Sigmoid colon (tissue), 7 donors: ENCODE results near the gene CAMTA1. TPM values are rescaled to one million over a fixed set of nuclear protein-coding genes. Genes with fewer than 3 reads are reported as not detected.
"Not testable (repeated sequence)": the region's sequence is repeated elsewhere in the genome, so short reads cannot be mapped to it uniquely, and the experiment has no call there.

Source experiments
- DNase-seq: peaks from one replicate; pipeline ENCODE4 v3.0.0-alpha.2; 2019
- H3K27ac ChIP-seq, 4 donors: fragments of 200-600 bp; sonication (generic); one replicate each; pipeline ENCODE4 v1.5.1; 2016 to 2019; ENCODE audit warnings: mild to moderate bottlenecking in 1 of 4
- H3K27me3 ChIP-seq, 3 donors: fragments of 200-600 bp; sonication (generic); one replicate each; pipeline ENCODE4 v1.5.1; 2019; ENCODE audit warnings: mild to moderate bottlenecking in 1 of 3
- H3K36me3 ChIP-seq, 4 donors: fragments of 200-600 bp; sonication (generic); one replicate each; pipeline ENCODE4 v1.5.1; 2016 to 2019
- H3K4me1 ChIP-seq, 4 donors: fragments of 200-600 bp; sonication (generic); one replicate each; pipeline ENCODE4 v1.5.1; 2017 to 2019
- H3K4me3 ChIP-seq, 4 donors: fragments of 200-600 bp; sonication (generic); one replicate each; pipeline ENCODE4 v1.5.1; 2017 to 2019; ENCODE audit warnings: mild to moderate bottlenecking in 2 of 4, moderate library complexity in 1 of 4
- H3K9me3 ChIP-seq, 4 donors: fragments of 200-600 bp in 3 of 4; sonication (generic) in 3 of 4; one replicate each; pipeline versions ENCODE4 v1.5.1 to v1.6.1; 2013 to 2019
- CTCF ChIP-seq, 4 experiments: fragments of 450-650 bp in 3 of 4; fragments of 200-600 bp in 1 of 4; IDR thresholded peaks; one replicate each; pipeline ENCODE4 v1.5.1; 2016 to 2019; ENCODE audit warnings: antibody characterized with exemption in 4 of 4, mild to moderate bottlenecking in 3 of 4, moderate library complexity in 2 of 4
- EP300 ChIP-seq, 4 donors: sonication (generic); formaldehyde crosslinking; IDR thresholded peaks; one replicate each; pipeline ENCODE4 v1.6.1; 2017; ENCODE audit warnings: antibody characterized with exemption in 4 of 4
- POLR2A ChIP-seq, 2 donors: fragments of 450-650 bp; IDR thresholded peaks; one replicate each; pipeline ENCODE4 v1.6.1; 2016; ENCODE audit warnings: antibody characterized with exemption in 2 of 2, mild to moderate bottlenecking in 2 of 2, moderate library complexity in 2 of 2
- POLR2AphosphoS5 ChIP-seq, 4 donors: sonication (generic); formaldehyde crosslinking; IDR thresholded peaks; one replicate each; pipeline ENCODE4 v1.6.1; 2017; ENCODE audit warnings: antibody characterized with exemption in 4 of 4
- whole genome bisulfite sequencing, 2 donors: extraction: QIAGEN DNeasy Blood & Tissue Kit; methylation state at CpG; one replicate each; pipeline ENCODE4 v1.1.7; 2013; 5-methylcytosine and 5-hydroxymethylcytosine counted together
- intact Hi-C: fragments of 100-400 bp; cut with DNase I; formaldehyde crosslinking; loops from one replicate; pipeline ENCODE4 v1.15.1; 2023
- polyA plus RNA-seq, 3 donors: library from polyadenylated mRNA; stranded (reverse); fragments of 200-250 nt; gene quantifications; one replicate each; pipeline ENCODE4 v1.2.3, GENCODE V29; 2013
- total RNA-seq, 4 donors: library from RNA; depleted of rRNA; stranded (reverse); fragments of >200 nt; gene quantifications; one replicate each; pipeline ENCODE4 v1.1.0, GENCODE V29; 2016
- donor health status: healthy with polysubstance abuse.
- donor health status: Bipolar disorder and iron deficiency.
- donor health status: healthy.

CAMTA1 gene
- total RNA-seq (100 to 1,000 TPM; 153 to 178 (median 168) TPM), polyA plus RNA-seq (100 to 1,000 TPM in 2 of 3 donors, 10 to 100 TPM in 1; 97.9 to 196 (median 181) TPM)

GRCh38 chr1:6785318-6785727 is at the start of gene CAMTA1:
CAMTA1 (plus strand) TSS chr1:6785454; CDS start chr1:6785531, 77 bp downstream.
- intact Hi-C loops, result loop anchor here (2.0 to 10.0 kb wide), 3 partner anchors 43 to 171 kb away; partner anchors contain the start of gene PHF13
- Histone ChIP-seq H3K27me3 (no peaks in the 10 kb centered on the region), H3K4me1 (peaks cover 0 to 40% (median 37%) of the 10 kb centered on the region in 4 donors), H3K9me3 (no peaks in the 10 kb centered on the region), H3K4me3 (peak within 1 kb of the TSS; percentile 79 to 97 (median 90)), H3K36me3 (no peaks in the 10 kb centered on the region), H3K27ac (peak within 1 kb of the TSS; percentile 97 to 100 (median 98))
- WGBS, 2 donors, result 1% methylated on average over 69 of the region's 69 CpGs
- TF ChIP-seq POLR2AphosphoS5 (IDR thresholded peaks at IDR 0.05), result peak in 2 of 4 donors; percentile 62 to 64
- TF ChIP-seq CTCF (IDR thresholded peaks at IDR 0.05), result no peak
- DNase-seq, result no peak

GRCh38 chr1:6738987-6739676 is 46.1 kb upstream of the CAMTA1 start:
- WGBS, 2 donors, result 81 to 87% methylated on average over 30 of the region's 30 CpGs
- Histone ChIP-seq H3K27ac (no peak overlapping the region), H3K27me3 (no peaks in the 10 kb centered on the region), H3K4me3 (no peak overlapping the region), H3K36me3 (no peaks in the 10 kb centered on the region), H3K4me1 (peaks cover 0 to 14% (median 14%) of the 10 kb centered on the region in 4 donors), H3K9me3 (no peaks in the 10 kb centered on the region)
- TF ChIP-seq CTCF (IDR thresholded peaks at IDR 0.05), result no peak
- TF ChIP-seq POLR2A (IDR thresholded peaks at IDR 0.05), result no peak
- no peak for TF ChIP-seq POLR2AphosphoS5 (IDR thresholded peaks at IDR 0.05)
- TF ChIP-seq EP300 (IDR thresholded peaks at IDR 0.05), result no peak
- intact Hi-C loops, result no loop called here
- no peak for DNase-seq

GRCh38 chr1:6742676-6743188 is 42.5 kb upstream of the CAMTA1 start:
- not testable (repeated sequence) for DNase-seq, H3K4me3 ChIP-seq, H3K36me3 ChIP-seq, H3K9me3 ChIP-seq, H3K27me3 ChIP-seq
- Histone ChIP-seq H3K27ac (peak overlapping the region; percentile 70 to 89 (median 83)), H3K4me1 (peaks cover 0 to 20% (median 17%) of the 10 kb centered on the region in 4 donors)
- WGBS, 2 donors, result 69 to 75% methylated on average over 7 of the region's 7 CpGs
- intact Hi-C loops, result loop anchor here (2.0 kb wide), 1 partner anchor 42 kb away; the partner anchor contains the start of gene CAMTA1

- 45 to 80% methylated on average over 20 of the region's 20 CpGs for WGBS, 2 donors
- H3K27me3 ChIP-seq, result no peaks in the 10 kb centered on the region
- peak overlapping the region; percentile 70 to 89 (median 83) for H3K27ac ChIP-seq
- peaks cover 0 to 20% (median 17%) of the 10 kb centered on the region in 4 donors for H3K4me1 ChIP-seq
- TF ChIP-seq CTCF (IDR thresholded peaks at IDR 0.05) (no peak), POLR2AphosphoS5 (IDR thresholded peaks at IDR 0.05) (peak; percentile 28 to 61 (median 37))
- DNase-seq, result peak; percentile 78
- intact Hi-C loops, result loop anchor here (2.0 kb wide), 1 partner anchor 41 kb away; the partner anchor contains the start of gene CAMTA1
- no peaks in the 10 kb centered on the region for H3K36me3 ChIP-seq
- H3K4me3 ChIP-seq, result peak overlapping the region in 2 of 4 donors; percentile 6
- no peaks in the 10 kb centered on the region for H3K9me3 ChIP-seq
These were observed 41.8 kb upstream of the CAMTA1 start for GRCh38 chr1:6743189-6744101.

GRCh38 chr1:6745073-6745472 is 40.2 kb upstream of the CAMTA1 start:
- peaks cover 0 to 20% (median 17%) of the 10 kb centered on the region in 4 donors for H3K4me1 ChIP-seq
- no peaks in the 10 kb centered on the region for H3K36me3 ChIP-seq
- H3K9me3 ChIP-seq, result no peaks in the 10 kb centered on the region
- no peak overlapping the region for H3K27ac ChIP-seq
- TF ChIP-seq EP300 (IDR thresholded peaks at IDR 0.05) (no peak), CTCF (IDR thresholded peaks at IDR 0.05) (no peak), POLR2AphosphoS5 (IDR thresholded peaks at IDR 0.05) (no peak), POLR2A (IDR thresholded peaks at IDR 0.05) (no peak)
- no peak overlapping the region for H3K4me3 ChIP-seq
- 86 to 90% methylated on average over 5 of the region's 5 CpGs for WGBS, 2 donors
- intact Hi-C loops, result no loop called here
- no peak for DNase-seq
- H3K27me3 ChIP-seq, result no peaks in the 10 kb centered on the region
